GM19328 (cell line): ENCODE data around the gene SPOCK1.

Experiments used
- ATAC-seq: cut with Tn5 transposase; IDR thresholded peaks from one replicate; pipeline ENCODE4 v1.9.1; 2021; ENCODE audit warnings: mild to moderate bottlenecking, moderate library complexity; ENCODE audit not compliant: unreplicated experiment

The SPOCK1 gene

DNA sequence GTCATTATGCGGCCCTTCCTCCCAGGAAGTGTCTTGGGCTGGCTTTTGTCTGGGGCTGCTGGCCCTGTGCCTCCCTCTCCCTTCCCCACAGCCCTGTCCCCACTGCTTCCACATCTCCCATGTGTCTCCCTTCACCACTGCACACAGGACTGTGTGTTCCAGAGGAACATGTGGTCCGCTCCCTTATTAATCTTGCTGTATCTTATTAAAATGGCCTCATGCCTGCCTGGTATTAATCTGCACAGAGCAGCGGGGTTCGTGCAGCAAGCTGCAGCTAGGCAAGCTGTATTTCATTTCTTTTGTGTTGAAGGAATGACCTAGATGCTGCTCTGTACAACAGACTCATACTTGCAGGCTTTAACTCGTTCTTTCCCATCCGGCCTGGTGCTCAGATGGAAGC lies 130.5 kb downstream of the SPOCK1 start:
- no peak for ATAC-seq

DNA sequence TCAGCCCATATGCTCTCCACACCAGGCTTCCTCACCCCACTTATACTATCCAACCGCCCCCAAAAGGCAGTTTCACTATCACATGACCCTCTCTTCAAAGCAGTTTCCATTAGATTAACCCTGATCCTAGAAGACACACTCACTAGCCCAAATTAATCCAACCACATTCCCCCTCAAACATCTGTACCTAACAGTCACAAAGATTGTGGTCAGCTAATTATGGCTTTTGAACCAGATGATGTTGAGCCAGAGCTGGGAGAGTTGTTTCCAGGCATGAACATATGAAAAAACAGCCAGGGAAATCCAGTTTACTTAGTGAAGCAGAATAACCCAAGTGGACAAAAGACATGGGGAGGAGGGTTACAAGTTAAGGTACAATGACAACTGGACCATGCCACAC lies 131.2 kb downstream of the SPOCK1 start:
- no peak for ATAC-seq

DNA sequence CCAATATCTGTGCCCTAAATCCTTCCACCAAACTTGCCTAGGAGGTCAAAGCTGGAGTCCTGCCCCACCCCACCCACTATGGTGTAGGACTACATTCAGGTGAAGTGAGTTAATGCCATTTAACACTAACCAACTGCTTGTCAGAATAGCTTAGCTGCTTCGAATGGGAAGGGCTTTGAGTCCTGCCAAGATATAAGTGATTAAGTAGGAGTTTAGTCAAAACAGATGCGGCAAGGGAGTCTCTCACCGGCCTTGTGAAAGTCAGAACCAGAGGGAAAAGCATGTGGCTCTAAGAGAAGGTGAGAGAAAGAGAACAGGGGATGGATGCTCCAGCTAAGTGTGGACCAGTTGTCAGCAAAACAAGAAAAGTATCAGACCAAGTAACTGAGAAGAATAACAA lies 132.6 kb downstream of the SPOCK1 start:
- ATAC-seq: no peak

DNA sequence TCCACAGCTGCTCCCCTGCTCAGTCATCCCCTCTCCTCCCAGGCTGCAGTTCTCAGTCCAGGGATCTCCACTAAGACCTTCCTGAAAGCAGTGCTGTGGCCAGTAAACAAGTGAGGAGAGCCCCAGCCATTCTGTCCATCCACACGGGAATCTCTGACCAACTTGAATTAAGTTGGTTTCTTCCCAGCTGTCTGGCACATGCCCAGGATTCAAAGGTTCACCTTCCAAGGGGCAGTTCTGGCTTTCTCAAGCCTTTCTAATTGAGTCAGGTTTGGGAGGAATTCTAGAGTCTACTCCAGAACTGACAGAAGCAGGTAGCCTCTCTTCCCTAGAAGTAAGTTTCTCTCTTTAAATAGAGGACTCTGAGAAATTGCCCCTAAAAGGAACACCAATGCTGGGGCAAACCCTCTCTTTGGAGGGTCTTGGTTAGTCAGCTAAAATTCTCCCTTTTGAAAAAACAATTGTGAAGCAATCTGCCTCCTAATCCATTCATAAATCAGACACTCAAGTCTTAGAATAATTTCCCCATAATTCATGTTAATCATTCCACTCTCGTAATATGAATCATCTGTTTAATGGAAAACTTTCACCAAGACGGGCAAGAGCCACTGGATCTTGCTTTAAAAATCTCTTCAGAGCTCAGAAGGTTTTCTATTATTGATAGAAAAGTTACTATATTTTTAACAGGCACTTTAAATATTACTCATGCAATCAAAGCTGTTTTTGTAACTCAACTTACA lies 133.8 kb downstream of the SPOCK1 start:
- no peak for ATAC-seq

DNA sequence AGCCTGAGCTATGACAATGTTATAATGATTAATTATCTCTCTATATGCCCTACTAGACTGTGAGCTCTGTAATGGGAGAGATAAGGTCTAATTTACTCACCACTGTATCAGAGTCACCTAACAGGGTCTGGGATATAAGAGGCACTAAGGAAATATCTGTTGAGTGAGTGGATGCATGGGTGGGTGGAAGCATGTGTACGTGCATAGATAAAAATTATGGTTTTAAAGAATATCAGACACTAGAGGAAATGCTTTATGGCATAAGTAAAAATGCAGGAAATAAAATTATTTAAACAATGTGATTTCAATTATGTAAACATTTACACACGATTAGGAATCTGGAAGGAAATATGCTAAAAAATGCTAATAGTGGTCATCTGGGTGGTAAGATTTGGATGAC lies 137.8 kb downstream of the SPOCK1 start:
- ATAC-seq: no peak

DNA sequence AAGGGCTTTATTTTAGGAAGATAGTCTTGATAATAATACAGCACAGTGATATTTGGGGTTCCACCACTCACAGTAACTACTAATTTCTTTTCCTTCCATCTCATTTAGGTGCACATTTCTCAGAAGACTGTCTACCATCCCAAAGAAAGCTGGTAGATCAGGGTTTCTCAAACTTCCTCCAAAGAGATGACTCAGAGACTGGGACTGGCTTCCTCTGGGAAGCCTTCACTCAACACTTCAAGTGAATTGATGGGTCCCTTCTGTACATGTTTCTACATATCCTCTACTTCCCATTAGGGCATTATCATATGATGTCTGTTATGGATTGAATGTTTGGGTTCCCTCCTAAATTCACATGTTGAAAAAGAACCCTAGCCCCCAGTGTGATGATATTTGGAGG lies 138.5 kb downstream of the SPOCK1 start:
- ATAC-seq: no peak

DNA sequence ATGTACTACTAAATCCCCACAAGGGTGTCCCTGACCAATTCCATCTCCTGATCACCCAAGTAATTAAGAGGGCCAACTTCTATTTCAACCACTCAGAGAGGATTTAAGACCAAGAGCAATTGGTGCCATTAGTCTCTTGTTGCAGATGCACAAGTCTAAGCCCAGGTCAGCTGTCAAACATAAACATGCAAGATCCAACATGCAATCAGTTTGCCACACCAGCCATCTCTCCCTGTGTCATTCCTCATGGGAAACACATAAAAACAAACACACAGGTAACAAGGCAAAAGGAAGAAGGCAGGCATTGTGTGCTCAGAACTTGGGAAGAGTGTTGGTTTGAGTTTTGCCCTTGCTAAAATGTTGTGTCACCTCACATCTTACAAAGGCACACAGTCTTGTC lies 139.2 kb downstream of the SPOCK1 start:
- no peak for ATAC-seq

GRCh38 chr5:137357436-137357835 lies 141.7 kb downstream of the SPOCK1 start:
- no peak for ATAC-seq

DNA sequence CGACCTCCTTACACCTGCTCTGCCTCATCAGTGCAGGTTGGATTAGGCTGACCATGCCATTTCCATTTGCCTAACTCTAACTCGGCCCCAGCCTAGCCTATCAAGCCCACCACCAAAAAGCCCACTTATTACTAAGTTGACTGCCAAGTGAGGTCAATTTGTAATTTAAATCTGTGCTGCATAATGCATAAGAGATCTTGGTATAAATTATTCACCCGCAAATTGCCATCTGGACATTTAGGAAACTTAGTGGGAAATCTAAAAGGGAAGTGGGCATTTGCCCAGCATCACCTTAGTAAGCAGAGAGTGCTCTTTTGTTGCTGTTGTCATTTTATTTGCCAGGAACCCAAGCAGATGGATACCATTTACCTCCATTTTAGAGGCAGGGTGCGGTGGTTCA lies 143.0 kb downstream of the SPOCK1 start:
- no peak for ATAC-seq

- no peak for ATAC-seq
Observed at GRCh38 chr5:137355708-137356107, 143.4 kb downstream of the SPOCK1 start.

DNA sequence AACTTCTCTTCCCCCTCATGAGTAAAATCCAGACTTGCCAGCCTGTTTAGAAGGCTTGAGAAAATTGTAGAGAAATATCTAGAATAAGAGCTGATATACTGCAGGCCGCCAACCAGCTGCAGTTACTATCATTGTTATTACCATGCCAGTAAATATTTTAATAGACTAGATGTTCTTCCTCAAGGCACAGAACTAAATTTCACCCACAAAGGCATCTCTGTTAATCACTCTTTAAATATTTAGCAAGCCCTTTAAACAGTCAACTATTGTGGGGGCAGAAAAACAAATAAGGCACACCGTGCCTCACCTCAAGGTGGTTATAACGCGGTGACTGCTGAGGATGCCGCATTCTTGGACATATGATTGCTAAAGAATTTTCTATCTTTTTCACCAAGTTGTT lies 147.0 kb downstream of the SPOCK1 start:
- no peak for ATAC-seq

DNA sequence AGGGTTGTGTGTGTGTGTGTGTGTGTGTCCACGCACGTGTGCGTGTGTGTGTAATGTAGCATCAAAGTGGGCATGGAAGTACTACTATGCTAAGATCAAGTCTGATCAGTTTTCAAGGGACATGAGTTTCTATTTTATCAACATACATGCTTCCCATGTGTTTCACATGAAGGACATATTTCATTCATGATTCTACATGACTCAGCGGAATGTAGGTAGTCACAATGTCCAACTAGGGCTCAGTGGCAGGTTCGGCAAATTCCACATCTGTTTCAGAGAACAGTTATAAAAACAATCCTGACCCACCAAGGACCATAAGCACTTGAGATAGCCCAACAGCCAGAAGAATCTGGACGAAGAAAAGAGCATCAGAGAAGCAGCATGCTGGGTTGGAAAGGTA lies 148.3 kb downstream of the SPOCK1 start:
- no peak for ATAC-seq

- ATAC-seq: no peak
Observed at GRCh38 chr5:137348759-137349158, 150.4 kb downstream of the SPOCK1 start.

DNA sequence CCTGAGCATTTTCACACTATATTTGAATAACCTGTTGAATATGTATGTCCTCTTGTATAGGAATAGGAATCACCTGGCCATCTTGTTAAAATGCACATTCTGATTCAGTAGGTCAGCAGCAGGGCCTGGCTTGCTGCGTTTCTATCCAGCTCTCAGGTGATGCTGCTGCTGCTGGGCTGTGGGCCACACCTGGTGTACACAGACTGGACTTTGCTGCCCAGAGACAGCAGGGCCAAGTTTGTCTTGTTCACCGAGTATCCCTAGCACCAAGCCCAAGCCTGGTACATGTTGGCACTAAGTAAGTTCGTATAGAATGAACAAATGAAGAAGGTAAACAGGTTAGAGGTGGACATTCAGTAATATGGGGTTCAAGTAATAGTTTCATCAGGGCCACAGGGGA lies 151.3 kb downstream of the SPOCK1 start:
- ATAC-seq: no peak

- no peak for ATAC-seq
Observed at GRCh38 chr5:137346281-137346680, 152.8 kb downstream of the SPOCK1 start.

GRCh38 chr5:137345396-137345795 lies 153.7 kb downstream of the SPOCK1 start:
- no peak for ATAC-seq

- ATAC-seq: no peak
Observed at GRCh38 chr5:137344723-137345322, 154.3 kb downstream of the SPOCK1 start.

- ATAC-seq: no peak
Observed at GRCh38 chr5:137344021-137344420, 155.1 kb downstream of the SPOCK1 start.

DNA sequence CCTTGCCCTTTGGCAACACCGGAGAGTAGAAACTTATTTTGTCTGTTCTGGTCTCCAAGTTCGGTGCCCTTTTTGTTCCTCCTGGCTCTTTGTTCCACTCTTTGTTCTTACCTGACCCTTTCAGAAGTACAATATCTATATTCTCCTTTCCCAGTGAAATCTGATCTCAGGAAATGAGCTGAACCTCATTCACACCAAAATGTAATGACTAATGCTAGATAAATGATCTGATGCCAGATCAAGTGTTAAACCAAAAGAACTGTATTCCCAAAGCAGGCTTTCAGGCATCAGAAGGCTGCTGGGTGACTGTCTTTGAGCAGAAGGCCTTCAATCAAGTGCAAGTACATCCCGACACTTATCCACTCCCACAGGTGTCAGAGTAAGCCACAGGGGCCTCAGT lies 156.4 kb downstream of the SPOCK1 start:
- ATAC-seq: no peak

- no peak for ATAC-seq
Observed at GRCh38 chr5:137341831-137342230, 157.3 kb downstream of the SPOCK1 start.

GRCh38 chr5:137340881-137341280 lies 158.2 kb downstream of the SPOCK1 start:
- ATAC-seq: no peak

- ATAC-seq: no peak
Observed at GRCh38 chr5:137336565-137337120, 162.5 kb downstream of the SPOCK1 start.

DNA sequence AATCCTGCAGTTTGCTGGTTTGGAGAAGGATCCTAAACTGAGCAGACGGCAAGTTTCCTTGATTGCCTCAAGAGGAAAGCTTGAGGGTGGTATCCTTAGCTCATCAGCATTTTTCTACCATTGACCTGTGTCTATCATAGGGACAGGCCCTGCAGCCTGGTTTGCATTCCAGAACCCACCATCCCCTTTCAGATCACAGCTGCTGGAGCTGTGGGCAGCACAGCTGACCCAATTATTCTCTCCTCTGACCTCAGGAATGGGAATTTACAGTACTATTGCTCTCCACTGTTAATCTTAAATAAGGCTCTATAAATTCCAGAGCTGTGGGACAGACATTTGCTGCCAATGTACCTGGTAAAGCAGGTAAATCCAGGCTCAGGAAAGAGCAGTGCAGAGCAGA lies 163.0 kb downstream of the SPOCK1 start:
- ATAC-seq: no peak
